NT2/D1 (cell line): Measurements from ENCODE around the gene THEMIS2.

ENCODE experiments used
- YY1 ChIP-seq: IDR thresholded peaks from 2 replicates; pipeline ENCODE4 v1.6.1; 2011; ENCODE audit not compliant: insufficient read length, insufficient read depth
- ZNF274 ChIP-seq: IDR thresholded peaks from 2 replicates; pipeline ENCODE4 v1.6.1; 2011; ENCODE audit warnings: mild to moderate bottlenecking, low read depth, low read length

DNA sequence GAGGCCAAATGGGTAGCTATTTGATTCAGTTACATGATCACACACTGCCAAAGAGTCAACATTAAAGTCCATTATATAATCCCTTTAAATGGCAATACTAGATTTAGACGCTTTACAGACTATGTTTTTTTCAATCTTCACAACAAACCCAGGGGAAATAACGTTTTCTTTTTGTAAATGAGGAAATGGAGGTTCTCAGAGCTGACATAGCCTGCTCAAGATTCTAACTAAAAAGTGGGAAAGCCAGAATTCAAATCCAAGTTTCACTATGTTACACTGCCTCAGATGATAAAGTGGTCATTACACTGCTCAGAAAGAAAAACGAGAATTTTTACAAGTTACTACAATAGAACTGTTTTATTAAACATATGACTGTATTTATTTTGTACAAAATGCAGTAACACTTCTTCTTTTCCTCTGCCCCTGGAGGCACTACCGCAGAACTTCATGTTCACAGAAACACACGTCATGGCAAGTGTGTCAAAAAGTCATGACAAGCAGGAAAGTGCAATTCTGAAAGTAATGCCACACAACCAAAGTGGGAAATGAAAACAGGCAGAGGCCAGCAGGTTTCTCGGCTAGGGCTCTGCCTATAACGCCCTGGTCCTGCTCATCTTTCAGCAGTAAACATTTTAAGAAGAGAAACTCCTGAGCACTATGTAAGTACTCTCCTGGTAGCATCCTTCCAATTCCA is 19.0 kb downstream of the THEMIS2 start:
- TF ChIP-seq ZNF274 (no peak), YY1 (no peak)
